Bone marrow (tissue), 2 donors: ENCODE results near the gene TUBA1B.

ENCODE experiments used
- DNase-seq, 2 donors: peaks; one replicate each; lab custom pipeline; 2025; lab: John Stamatoyannopoulos, UW

The TUBA1B gene

GRCh38 chr12:49089821-49090773, 41.1 kb downstream of the TUBA1B start:
- peak in 1 of 2 donors; percentile 18 for DNase-seq

GRCh38 chr12:49088932-49089330, 42.3 kb downstream of the TUBA1B start:
- no peak for DNase-seq

- DNase-seq = peak; percentile 18 to 90
These were observed 42.9 kb downstream of the TUBA1B start for GRCh38 chr12:49088150-49088931.

DNA sequence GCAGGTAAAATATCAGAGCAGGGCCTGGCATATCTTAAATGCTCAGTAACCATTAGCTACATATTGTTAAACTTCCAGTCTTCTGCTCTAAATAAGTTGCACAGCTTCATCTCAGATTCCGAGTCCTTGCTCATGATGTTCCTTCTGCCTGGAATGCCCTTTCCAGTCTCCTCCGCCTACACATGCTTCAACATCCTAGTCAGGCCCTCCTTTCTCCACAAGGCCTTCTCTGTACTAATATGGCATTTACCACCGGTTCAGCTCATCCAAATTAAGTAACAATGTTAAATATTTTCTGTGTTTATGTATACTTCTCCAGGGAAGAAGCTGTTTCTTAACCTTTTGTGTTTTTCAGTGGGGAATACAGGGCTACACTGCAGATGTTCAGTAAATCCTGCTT, 45.1 kb downstream of the TUBA1B start:
- no peak for DNase-seq

DNA sequence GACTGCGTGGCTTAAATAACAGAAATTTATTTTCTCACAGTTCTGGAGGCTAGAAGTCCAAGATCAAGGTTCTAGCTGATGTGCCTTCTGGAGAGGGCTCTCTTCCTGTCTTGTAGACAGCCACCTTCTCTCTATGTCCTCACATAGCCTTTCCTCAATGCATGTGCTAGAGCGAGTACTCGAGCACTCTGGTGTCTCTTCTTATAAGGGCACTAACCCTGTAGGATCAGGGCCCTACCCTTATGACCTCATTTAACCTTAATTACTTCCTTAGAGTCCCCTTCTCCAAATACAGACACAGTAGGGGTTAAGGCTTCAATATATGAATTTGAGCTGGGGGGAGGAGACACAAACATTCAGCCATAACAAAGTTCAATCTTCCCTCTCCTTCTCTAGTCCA, 46.8 kb downstream of the TUBA1B start:
- DNase-seq = no peak

GRCh38 chr12:49079793-49080192, 51.4 kb downstream of the TUBA1B start:
- DNase-seq = no peak
